Inferior parietal cortex (tissue), 1 donor: ENCODE measurements around the gene C5orf15.
"Not testable (repeated sequence)": the region's sequence is repeated elsewhere in the genome, so short reads cannot be mapped to it uniquely, and the experiment has no call there.

Source experiments
- DNase-seq: peaks from one replicate; pipeline ENCODE4 v3.0.0-alpha.2; 2016; ENCODE audit errors: extremely low spot score

The C5orf15 gene

DNA sequence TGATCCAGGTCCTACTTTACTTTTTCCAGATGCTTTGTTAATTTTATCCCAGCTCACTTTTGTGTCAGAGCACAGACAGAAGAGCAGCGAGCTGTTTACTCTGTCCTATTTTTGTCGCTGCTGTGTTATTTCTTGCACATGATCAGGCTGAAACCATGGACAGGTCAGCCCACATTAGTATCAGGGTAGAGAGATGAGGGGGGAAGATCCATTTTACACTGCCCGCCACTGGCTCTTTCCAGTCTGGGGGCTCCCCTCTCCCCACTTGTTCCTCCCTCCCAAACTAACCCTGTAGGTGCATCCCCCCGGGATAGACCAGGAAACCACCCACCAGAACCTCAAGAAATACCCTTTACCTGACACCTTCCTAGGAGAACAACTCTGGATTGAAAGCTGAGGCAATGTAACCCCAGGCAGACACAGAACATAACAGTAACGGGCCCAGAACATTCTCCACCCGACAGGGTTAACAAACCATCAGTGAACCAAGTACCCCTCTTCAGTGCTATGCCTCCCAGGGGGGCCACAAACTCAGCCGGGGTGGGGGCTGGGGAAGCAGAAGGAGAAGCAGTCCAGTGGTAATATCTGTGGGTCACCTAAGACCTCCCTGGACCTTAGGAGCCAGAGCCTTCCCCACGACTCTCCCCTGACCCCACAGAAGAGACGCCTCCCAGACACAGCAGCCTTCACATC, 26.0 kb upstream of the C5orf15 start:
- no peak for DNase-seq

DNA sequence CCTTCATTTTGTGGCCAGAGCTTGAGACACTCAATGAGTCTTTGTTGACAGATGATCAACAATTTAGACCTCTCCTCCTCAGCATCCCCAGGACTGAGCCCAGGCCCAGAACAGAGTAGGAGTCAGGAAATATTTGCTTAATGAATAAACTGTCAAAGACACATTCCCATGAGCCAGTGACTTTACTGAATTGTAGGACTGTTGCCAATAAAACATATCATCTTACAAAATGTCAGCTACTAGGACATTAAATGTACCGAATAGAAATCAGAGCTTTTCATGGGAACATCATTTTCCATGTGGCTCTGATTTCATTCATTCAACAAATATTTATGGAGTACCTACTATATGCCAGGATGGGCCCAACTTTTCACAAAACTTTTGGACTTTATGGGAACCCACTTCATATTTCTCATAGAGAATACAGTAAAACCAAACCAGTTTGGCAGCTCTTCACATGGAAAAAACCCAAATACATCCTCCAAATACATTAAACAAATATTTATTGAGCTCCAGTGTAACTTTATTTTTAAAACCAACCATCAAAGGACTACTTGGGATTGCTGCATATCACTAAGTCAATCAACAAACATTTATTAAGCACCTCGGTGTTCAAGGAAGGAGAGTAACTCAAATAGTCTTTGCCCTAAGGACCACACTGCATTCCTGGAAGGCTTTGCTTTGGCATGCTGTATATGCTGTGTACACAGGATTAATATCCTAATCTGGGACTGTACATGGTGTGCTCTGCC, 24.9 kb upstream of the C5orf15 start:
- no peak for DNase-seq

DNA sequence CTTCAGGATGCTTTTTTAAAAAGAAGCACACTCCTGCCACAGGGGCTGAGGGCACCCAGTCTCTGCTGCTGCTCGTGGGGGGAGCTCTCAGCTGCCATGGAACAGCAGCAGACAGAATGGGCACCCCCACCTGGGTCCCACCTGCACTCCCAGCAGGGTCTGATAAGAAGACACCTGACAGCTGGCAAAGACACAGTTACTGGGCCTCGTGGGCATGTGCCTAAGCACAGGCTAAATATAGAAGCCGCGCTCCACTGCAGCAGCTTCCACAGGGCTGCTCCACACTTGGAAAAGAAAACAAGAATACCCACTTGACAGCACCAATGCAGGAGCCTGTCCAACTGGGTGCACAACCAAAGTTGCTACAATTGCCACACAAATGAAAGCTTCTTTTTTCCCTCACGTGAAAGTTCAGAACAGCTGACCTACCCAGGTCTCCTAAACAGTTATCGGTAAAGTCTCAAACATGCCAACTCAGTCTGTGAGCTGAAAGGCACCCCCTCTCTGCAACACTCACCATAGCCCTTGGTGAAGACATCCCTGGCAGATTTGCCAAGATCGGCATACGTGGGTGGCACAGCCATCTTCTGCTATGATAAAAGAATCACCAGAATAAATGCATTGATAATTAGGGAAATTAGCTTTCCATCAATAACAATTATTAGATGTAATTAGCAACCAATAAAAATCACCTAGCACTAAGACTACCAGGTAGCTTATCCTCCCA, 24.2 kb upstream of the C5orf15 start:
- peak; percentile 39 for DNase-seq

DNA sequence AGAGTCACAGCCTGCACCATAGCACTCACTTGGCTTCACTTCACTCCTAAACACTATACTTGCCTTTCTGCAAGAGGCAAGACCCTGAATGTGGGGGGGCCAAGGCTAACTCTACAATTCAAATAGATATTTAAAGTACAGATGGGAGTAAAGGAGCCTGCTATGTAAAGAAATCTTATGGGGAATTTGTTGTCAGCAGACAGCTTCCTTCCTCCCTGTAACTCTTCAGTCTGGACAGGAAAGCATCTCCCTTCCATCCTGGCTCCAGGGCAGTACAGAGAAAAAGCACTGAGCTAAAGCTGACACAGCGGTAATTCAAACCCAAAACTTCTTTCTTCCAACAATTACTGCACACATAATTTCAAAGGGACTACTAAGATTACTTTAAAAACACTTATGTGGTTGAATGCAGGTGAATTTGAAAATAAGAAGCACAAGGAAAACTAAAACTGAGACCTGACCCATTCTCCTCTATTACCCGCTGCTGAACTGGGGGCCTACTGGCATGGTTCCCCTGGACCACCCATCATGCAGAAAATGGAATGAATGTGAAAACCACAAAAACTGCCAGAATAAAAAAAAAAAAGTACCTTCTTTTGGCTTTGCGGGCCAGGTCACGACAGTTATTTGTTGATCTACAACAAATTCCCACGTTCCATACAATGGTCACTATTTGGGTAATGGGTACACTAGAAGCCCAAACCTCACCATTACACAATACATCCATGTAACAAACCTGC, 22.9 kb upstream of the C5orf15 start:
- no peak for DNase-seq

DNA sequence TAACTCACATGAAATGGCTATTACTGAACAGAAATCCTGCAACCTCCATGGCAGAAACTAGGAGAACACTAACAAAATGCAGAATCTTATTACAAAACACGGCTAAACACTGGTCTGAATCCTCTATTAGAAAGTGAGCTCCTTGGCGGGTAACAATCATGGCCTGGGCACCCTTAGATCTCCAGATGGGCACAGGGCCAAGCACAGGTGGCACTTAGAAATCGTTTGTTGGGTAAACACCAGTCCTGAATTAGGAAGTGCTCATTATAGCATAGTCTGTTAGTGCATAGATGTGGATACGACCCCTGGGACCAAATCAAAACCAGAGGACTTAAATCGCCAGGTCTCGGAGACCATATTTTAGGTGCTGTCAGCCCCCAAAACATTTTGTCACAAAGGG, 22.0 kb upstream of the C5orf15 start:
- no peak for DNase-seq

DNA sequence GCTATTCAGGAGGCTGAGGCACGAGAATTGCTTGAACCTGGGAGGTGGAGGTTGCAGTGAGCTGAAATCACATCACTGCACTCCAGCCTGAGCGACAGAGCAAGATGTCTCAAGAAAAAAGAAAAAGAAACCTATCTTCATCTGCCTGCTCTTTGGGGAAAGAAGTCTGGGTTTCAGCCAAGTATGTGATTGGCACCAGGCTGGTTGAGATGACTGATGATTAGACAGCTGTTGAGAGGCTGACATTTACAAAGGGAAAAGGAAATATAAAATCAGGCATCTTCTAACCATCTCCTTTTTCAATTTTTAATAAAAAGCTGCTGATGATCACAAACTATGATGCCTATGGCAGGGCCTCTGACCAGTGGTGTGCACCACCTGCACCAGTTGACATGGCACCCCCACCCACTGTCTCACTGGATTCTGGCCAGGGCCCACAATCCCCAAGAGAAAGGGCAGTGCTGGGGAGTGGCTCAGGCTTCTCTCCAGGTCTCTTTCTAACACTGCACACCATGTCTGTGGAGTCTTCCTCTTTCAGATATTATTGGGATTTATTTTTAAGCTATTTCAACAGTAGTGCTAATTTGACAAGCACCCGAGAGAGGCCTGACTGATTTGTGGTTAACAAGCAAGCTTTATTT, 17.2 kb upstream of the C5orf15 start:
- no peak for DNase-seq

DNA sequence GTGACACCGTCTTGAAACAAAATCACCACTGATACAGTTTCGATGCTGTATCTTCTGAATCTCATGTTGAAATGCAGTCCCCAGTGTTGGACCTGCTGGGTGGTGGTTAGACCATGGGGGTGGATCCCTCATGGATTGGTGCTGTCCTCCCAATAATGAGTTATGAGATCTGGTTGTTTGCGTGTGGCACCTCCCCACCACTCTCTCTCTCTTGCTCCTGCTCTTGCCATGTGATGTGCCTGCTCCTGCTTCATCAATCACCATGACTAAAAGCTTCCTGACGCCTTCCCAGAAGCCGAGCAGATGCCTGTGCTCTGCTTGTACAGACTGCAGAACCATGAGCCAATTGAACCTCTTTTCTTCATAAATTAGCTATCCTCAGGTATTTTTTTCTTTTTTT, 15.2 kb upstream of the C5orf15 start:
- DNase-seq = no peak

DNA sequence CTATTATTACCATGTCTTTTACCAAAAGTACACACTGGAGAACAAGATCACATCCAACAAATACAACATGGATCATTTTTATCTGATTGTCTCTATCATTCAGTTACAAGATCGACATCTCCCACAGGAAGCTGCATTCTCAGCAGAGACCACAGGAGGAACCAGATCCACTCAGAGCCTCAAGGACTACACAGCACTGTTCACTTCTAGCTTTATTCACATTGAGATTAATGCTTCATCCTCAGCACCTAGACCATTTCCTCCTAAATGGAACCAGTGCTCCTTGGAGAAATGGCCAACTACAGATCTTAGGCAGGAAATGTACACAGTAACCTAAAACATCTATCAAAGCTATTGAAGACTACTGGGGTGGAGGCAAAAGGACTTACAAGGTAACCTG, 13.3 kb upstream of the C5orf15 start:
- DNase-seq = no peak

DNA sequence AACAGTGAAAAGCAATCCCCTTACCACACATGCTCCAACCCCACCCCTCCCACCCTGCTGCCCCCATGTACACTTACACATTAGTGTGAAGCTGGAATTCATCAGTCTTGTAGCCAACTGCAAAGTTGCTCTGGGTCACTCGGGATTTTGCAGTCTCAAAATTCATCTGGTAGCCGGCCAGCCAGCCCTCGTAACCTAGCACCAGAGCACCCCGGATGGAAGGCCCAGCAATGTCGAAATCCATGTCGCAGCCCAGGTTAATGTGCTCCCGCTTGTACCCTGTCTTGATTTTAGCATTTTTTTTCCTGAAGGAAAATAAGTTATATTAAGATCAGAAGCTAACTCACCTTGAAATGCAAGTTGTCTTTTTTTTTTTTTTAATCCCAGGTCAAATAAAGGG, 12.2 kb upstream of the C5orf15 start:
- no peak for DNase-seq

DNA sequence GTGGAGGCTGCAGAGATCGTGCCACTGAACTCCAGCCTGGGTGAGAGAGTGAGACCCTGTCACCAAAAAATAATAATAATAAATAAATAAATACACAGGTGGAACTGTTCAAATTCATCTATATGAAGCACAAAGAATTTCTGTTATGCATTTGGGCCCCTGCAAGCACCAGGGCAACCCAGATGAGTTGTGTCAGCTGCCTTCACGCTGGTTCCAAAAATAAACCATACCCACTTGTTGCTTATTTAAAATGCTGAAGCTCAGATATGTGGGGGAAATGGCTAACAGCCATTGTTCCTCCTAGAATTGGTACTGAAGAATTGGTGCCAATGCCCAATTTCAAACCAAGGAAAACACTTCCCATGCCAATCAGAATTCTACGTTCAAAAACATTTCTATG, 10.5 kb upstream of the C5orf15 start:
- DNase-seq = no peak

DNA sequence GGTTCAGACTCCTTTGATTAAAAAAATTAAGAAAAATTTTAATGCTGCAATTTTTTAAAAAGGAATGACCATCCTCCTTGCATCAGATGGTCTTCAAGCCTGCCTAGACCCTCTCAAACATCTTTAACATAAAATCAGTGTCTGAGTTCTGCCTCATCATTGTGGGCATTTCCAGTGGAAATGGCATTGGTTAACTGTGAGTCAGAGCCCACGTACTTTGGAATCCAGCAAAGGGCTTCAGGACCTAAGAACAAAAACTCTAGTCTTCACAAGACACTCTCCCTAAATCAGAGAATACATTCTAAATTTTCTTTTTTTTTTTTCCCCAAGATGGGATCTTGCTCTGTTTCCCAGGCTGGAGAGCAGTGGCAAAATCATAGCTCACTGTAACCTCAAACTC, 9.4 kb upstream of the C5orf15 start:
- DNase-seq = no peak

DNA sequence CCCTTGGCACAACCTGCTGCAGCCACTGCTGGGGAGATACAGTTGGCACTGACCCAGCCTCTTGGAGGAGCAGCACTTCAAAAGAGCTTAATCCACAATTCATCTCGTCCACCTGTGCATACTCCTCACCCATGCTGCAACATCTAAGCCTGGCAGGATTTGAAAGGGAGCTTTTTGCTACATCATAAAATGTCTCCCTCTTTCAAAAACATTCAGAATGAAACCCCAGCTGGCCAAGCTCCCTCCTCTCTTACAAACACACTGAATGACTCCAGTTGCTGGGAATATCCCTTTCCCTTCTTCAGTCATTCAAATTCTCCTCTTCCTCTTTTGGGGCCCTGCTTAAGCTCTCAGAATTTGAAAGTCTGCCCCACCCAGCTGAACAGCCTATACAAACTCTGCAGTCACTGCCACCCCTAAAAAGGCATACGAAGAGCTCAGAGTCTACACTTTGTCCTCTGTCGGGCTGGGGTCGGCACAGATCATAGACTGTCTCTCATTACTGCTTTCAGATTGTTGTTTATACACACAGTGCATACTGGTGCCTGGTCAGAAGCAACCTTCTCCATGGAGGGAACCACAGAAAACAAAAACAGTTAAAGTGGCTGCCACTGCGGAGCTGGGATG, 8.8 kb upstream of the C5orf15 start:
- DNase-seq = no peak

DNA sequence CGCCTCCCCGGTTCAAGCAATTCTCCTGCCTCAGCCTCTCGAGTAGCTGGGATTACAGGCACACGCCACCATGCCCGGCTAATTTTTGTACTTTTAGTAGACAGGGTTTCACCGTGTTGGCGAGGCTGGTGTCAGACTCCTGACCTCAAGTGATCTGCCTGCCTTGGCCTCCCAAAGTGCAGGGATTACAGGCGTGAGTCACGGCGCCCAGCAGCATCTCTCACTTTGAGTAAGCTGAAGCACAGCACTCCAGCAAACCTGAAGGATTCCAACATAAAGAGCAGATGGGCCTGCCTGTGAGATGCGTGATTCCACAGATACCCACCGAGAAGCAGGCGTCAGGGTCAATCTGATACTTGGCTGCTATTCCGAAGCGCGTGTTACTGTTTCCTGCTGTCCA, 7.1 kb upstream of the C5orf15 start:
- DNase-seq = not testable (repeated sequence)

DNA sequence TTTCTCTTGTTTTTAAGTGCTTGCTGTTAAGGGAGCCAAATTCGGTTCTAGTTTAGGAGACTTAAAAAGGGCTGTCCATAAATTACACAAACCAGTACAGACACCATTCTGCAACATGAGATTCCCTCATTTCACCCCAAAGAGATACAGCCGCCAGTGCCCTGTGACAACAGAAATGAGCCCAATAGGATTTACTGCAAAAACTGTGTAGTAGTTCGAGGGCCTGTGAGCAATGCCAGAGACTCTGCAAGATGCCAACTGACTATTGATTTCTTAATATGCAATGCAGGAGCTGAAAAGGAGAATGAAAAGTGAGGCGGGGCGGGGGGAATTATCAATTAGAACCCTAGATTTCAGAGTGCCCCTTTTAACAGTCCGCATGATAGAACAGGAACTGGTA, 5.7 kb upstream of the C5orf15 start:
- no peak for DNase-seq

DNA sequence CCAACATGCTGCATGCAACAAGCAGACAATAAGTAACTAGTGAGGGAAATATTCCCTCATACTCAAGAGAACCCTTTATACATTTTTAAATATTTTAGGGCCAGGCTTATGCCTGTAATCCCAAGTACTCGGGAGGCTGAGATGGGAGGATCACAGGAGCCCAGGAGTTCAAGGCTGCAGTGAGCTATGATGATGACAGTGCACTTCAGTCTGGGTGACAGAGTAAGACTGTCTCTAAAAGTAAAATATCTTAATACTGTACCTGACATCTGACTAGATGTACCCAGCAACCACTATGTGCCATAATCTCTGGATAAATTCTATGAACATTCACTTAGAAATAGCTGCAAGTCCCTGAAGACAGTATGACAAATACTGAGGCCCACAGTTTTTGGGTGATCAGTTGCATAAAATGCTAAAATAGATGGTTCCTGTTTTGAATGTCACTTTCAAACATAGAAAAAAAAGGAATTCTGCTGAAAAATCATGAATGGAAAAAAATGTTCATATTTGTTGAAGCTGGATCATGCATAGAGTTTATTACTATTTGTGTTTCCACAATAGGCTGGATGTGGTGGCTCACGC, 2.0 kb upstream of the C5orf15 start:
- DNase-seq = no peak

DNA sequence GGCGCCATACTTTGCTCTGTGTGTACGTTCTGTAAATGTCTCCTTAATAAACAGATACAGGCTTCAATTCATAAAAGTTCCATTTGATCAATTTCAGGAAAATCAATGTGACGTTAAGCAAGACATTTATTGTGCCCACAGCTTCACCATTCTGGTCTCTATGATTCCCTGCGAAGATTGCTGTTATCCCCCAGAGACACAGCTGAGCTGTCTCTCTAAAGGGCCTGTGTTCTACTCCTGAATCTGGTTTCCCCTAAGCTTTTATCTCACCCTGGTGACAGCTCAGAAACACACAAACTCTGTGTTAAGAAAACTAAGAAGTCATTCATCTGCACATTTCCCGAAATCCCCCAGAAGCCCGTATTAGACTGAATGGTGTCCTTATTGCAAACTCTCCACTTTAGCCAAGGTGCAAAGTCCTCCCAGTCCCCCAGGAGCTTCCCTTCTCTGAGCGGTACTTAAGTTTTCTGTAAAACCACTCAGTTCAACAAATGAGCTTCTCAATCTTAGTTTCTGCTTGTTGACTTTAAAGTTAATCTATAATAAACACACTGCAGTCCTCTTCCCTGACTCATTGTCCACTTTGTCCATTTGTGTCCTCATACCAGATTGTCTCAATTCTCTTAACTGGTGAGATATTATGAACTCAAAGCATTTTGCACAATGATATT, 1.4 kb upstream of the C5orf15 start:
- peak; percentile 12 for DNase-seq

DNA sequence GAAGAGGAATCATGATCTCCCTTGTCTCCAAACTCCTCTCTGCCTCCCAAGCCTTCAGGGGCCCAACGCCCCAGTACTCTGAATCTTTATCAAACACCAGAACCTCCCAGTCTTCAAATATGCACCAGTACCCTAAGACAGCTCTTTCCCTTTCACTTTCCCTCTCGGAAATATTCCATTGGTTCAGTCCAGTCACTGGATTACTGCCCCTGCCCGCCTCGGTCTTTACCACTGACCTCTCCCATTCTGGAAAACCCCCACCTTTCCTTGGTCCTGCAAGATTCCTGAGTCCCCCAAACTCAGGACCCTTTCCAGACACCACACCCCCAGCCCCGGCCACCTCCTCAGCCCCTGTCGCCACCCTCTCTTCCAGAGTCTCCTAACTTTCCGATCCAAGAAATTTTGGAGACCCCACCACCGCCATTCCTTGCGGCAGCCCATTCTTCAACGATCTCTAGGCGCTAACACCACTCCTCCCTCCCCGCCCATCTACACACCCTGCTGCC, 674 bp downstream of the C5orf15 start:
- DNase-seq = no peak

DNA sequence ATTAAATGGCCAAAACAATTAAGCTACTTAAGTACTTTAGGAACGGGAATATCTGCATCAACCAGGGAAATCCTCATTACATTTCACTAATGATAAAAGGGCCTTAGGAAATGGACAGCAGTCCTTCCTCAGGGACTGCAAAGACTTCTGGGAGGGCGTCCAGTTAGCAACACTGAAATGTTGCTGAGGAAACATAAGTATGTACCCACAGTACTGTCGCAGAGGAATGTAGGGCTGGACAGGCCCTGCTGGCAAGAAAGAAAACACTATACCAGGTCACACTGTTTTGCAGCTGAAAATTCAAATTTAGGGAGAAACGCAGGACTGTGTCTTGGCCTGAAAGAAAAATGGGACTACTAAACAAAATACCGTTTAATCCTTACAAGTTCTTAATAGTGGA, 1.3 kb downstream of the C5orf15 start:
- no peak for DNase-seq

DNA sequence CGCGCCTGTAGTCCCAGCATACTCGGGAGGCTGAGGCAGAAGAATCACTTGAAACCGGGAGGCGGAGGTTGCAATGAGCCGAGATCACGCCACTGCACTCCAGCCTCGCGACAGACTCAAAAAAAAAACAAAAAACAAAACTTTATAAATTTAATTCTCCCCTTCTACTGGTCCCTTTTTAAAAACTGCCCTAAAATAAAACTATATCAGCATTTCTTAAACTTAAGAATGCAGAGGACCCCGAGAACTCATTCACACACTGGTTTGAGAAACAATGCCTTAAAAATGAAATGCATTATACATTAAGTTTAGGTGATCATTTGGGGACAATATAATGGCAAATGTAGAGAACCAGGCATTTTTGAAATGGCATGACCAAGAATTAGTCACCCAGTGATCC, 2.3 kb downstream of the C5orf15 start:
- no peak for DNase-seq

DNA sequence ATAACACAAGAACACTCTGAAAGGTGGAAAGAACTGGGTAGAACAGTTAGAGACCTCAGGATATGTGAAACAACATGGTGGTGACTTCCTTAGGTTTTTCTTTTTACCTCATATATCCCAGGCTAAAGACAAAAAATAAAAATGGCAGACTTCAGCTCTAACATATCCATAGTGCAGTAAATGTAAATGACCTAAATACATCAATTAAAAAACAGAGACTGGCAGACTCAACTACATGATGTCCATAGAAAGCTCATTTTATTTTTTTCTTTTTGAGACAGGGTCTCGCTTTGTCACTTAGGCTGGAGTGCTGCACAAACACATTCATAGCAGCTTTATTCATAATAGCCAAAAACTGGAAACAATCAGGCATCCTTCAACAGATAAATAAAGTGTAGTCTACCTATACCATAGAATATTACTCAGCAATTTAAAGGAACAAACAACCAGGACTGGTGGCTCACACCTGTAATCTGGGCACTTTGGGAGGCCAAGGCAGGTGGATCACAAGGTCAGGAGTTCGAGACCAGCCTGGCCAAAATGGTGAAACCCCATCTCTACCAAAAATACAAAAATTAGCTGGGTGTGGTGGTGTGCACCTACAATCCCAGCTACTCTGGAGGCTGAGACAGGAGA, 4.8 kb downstream of the C5orf15 start:
- DNase-seq = no peak
